ENCODE results near the gene CDK5R1. TPM values are rescaled to one million over a fixed set of nuclear protein-coding genes. Genes with fewer than 3 reads are reported as not detected.
"Not testable (repeated sequence)": the region's sequence is repeated elsewhere in the genome, so short reads cannot be mapped to it uniquely, and the experiment has no call there.

Gene CDK5R1
- total RNA-seq, 1 donor from 2014 or later: 34.1 TPM

- peaks cover 2% of the 10 kb centered on the region for H3K36me3 Mint-ChIP-seq (ENCODE audit: low read depth)
- H3K4me1 Mint-ChIP-seq: peaks cover 27% of the 10 kb centered on the region
- peak overlapping the region; percentile 92 for H3K4me3 Mint-ChIP-seq
- no peak for DNase-seq (ENCODE audit: low read depth, low spot score)
- peak overlapping the region; percentile 25 for H3K27ac Mint-ChIP-seq (ENCODE audit: unreplicated experiment)
- no peaks in the 10 kb centered on the region for H3K9me3 Mint-ChIP-seq
- TF ChIP-seq CTCF (conservative IDR thresholded peaks at IDR 0.05): peak; percentile 14
- H3K27me3 Mint-ChIP-seq (ENCODE audit: low read depth): peaks cover 16% of the 10 kb centered on the region
Measured at GRCh38 chr17:32445074-32445415, 41.7 kb upstream of the CDK5R1 start.

- H3K36me3 Mint-ChIP-seq (ENCODE audit: low read depth): peaks cover 2% of the 10 kb centered on the region
- H3K27me3 Mint-ChIP-seq (ENCODE audit: low read depth): peaks cover 16% of the 10 kb centered on the region
- no peaks in the 10 kb centered on the region for H3K9me3 Mint-ChIP-seq
- H3K4me3 Mint-ChIP-seq: peak overlapping the region; percentile 92
- no peak for DNase-seq (ENCODE audit: low read depth, low spot score)
- no peak for TF ChIP-seq CTCF (conservative IDR thresholded peaks at IDR 0.05)
- peak overlapping the region; percentile 25 for H3K27ac Mint-ChIP-seq (ENCODE audit: unreplicated experiment)
- H3K4me1 Mint-ChIP-seq: peaks cover 27% of the 10 kb centered on the region
Measured at GRCh38 chr17:32445497-32445896, 41.3 kb upstream of the CDK5R1 start.

DNA sequence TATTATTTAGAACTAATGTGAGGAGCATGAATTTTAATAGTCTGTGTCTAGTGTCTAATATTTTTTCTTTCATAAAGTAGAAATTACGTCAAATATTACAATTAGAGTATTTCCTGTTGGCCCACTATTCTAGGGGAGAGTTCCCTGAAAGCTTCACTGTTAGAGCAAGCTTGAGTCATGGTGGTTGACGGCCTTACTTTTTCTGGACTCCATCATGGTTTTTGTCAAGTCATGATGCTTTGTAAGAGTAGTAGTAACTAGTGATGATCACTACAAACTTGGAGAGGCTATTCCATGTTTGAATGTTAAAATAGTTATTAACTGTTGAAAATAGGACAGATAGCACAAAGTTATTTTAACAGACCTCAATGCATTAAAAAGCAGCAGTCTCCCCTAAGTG lies 40.8 kb upstream of the CDK5R1 start:
- no peak overlapping the region for H3K27ac Mint-ChIP-seq (ENCODE audit: unreplicated experiment)
- TF ChIP-seq CTCF (conservative IDR thresholded peaks at IDR 0.05): no peak
- peaks cover 16% of the 10 kb centered on the region for H3K27me3 Mint-ChIP-seq (ENCODE audit: low read depth)
- peaks cover 27% of the 10 kb centered on the region for H3K4me1 Mint-ChIP-seq
- peaks cover 2% of the 10 kb centered on the region for H3K36me3 Mint-ChIP-seq (ENCODE audit: low read depth)
- peak overlapping the region; percentile 92 for H3K4me3 Mint-ChIP-seq
- DNase-seq (ENCODE audit: low read depth, low spot score): no peak
- no peaks in the 10 kb centered on the region for H3K9me3 Mint-ChIP-seq

DNA sequence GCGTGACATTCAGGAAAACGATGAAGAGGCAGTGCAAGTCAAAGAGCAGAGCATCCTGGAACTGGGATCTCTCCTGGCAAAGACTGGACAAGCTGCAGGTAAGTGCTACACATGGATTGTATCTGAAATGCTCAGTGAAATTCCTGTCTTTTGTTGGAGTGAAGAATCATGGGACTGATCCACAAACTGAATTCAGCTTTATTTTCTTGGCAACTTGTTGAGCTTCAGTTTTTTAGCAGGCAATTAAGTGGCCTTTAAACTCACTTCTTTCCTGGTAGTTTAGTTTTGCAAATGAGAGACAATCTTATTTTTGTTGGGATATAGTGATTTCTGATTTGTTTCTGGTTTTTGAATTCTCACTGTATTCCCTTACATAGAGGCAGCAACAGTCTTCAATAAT lies 39.8 kb upstream of the CDK5R1 start:
- no peak for DNase-seq (ENCODE audit: low read depth, low spot score)
- H3K27me3 Mint-ChIP-seq (ENCODE audit: low read depth): peaks cover 14% of the 10 kb centered on the region
- peaks cover 27% of the 10 kb centered on the region for H3K4me1 Mint-ChIP-seq
- no peak for TF ChIP-seq CTCF (conservative IDR thresholded peaks at IDR 0.05)
- H3K9me3 Mint-ChIP-seq: no peaks in the 10 kb centered on the region
- no peak overlapping the region for H3K27ac Mint-ChIP-seq (ENCODE audit: unreplicated experiment)
- peak overlapping the region; percentile 58 for H3K4me3 Mint-ChIP-seq
- peaks cover 2% of the 10 kb centered on the region for H3K36me3 Mint-ChIP-seq (ENCODE audit: low read depth)

DNA sequence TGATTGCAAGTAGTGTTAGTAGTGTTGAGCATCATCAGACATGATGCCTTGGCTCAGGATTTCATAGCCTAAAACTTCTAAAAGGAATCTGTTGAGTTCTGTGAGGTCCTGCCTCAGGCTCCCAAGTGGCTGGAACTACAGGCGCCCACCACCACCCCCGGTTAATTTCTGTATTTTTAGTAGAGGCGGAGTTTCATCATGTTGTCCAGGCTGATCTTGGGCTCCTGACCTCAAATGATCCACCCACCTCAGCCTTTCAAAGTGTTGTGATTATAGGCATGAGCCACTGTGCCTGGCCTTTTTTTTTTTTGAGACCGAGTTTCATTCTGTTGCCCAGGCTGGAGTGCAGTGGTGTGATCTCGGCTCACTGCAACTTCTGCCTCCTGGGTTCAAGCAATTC lies 36.8 kb upstream of the CDK5R1 start:
- Mint-ChIP-seq H3K27ac (ENCODE audit: unreplicated experiment) (no peak overlapping the region), H3K9me3 (no peaks in the 10 kb centered on the region), H3K4me3 (no peak overlapping the region), H3K27me3 (ENCODE audit: low read depth) (no peaks in the 10 kb centered on the region), H3K4me1 (peaks cover 23% of the 10 kb centered on the region), H3K36me3 (ENCODE audit: low read depth) (peaks cover 10% of the 10 kb centered on the region)
- no peak for DNase-seq (ENCODE audit: low read depth, low spot score)
- no peak for TF ChIP-seq CTCF (conservative IDR thresholded peaks at IDR 0.05)

DNA sequence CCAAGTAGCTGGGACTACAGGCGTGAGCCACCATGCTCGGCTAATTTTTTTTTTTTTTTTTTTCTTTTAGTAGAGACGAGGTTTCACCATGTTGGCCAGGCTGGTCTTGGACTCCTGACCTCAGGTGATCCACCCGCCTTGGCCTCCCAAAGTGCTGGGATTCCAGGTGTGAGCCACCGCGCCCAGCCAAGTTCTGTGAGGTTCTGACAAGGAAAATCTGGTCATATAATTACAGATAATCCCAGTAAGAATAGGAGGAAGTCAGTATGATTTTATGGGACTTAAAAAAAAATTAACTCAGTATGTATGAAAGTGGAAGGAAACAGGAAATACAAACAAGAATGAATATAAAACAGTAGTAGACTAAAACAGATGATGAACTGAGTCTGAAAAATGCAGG lies 36.4 kb upstream of the CDK5R1 start:
- H3K36me3 Mint-ChIP-seq (ENCODE audit: low read depth): peaks cover 12% of the 10 kb centered on the region
- H3K27ac Mint-ChIP-seq (ENCODE audit: unreplicated experiment); DNase-seq (ENCODE audit: low read depth, low spot score); H3K9me3 Mint-ChIP-seq; H3K4me3 Mint-ChIP-seq; H3K27me3 Mint-ChIP-seq (ENCODE audit: low read depth): not testable (repeated sequence)
- peaks cover 18% of the 10 kb centered on the region for H3K4me1 Mint-ChIP-seq
